Lower leg skin (tissue), 3 donors: ENCODE results near the gene HDAC4.

ENCODE experiments used
- POLR2A ChIP-seq, 2 donors: fragments of 450-650 bp; IDR thresholded peaks; one replicate each; pipeline ENCODE4 v1.6.1; 2016 to 2017; ENCODE audit warnings: antibody characterized with exemption in 2 of 2, mild to moderate bottlenecking in 1 of 2, moderate library complexity in 1 of 2
- TF ChIP-seq, protein P1 (sequence below), 3 donors: fragments of 450-650 bp; IDR thresholded peaks; one replicate each; pipeline ENCODE4 v1.5.1; 2016; ENCODE audit warnings: antibody characterized with exemption in 3 of 3, mild to moderate bottlenecking in 3 of 3, moderate library complexity in 2 of 3

DNA sequence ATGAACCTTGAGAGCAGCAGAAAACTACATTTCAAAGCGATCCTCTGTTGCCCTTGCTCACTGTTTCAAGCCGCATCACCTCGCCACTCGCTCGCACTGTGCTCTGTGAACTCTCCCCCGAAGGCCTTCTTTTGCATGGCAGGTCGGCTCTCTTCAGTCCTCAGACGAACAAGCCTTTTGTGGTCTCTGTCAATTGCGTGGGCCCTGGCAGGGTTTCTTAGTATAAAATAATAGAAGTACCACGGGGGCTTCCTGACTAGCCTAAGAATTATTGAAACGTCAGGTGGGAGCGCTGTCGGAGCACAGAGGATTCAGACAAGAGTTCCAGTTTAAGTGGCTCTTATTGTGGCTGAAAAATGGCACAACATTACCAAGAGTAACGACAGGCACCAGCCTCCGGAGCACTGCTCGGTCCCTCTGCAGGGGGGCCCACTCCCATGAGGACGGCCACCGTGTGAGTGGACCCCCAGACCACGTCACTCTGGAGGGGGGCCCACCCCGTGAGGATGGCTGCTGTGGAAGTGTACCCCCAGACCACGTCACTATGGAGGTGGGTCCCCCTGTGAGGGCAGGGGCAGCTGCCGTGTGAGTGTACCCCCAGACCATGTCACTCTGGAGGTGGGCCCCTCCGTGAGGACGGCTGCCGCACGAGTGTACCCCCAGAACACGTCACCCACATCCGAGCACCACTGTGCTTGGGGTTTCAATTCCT is 237.7 kb downstream of the HDAC4 start:
- TF ChIP-seq, protein P1, sequence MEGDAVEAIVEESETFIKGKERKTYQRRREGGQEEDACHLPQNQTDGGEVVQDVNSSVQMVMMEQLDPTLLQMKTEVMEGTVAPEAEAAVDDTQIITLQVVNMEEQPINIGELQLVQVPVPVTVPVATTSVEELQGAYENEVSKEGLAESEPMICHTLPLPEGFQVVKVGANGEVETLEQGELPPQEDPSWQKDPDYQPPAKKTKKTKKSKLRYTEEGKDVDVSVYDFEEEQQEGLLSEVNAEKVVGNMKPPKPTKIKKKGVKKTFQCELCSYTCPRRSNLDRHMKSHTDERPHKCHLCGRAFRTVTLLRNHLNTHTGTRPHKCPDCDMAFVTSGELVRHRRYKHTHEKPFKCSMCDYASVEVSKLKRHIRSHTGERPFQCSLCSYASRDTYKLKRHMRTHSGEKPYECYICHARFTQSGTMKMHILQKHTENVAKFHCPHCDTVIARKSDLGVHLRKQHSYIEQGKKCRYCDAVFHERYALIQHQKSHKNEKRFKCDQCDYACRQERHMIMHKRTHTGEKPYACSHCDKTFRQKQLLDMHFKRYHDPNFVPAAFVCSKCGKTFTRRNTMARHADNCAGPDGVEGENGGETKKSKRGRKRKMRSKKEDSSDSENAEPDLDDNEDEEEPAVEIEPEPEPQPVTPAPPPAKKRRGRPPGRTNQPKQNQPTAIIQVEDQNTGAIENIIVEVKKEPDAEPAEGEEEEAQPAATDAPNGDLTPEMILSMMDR (IDR thresholded peaks at IDR 0.05), result no peak
- TF ChIP-seq POLR2A (IDR thresholded peaks at IDR 0.05), result no peak
